AG04450 (cell line): Measurements from ENCODE around the gene LRRC4B. TPM values are rescaled to one million over a fixed set of nuclear protein-coding genes. Genes with fewer than 3 reads are reported as not detected.

Experiments
- CTCF ChIA-PET: fragments of 300-600, 350-600 bp; formaldehyde crosslinking; extraction: SDS; loops from one replicate; lab custom pipeline; 2022; ENCODE audit warnings: antibody characterized with exemption, inconsistent platforms; lab: Charles Lee
- POLR2A ChIA-PET: fragments of 350-600 bp; formaldehyde crosslinking; extraction: SDS; loops from one replicate; lab custom pipeline; 2021; ENCODE audit warnings: antibody characterized with exemption, inconsistent platforms; lab: Yijun Ruan, JAX
- DNase-seq: peaks from one replicate; pipeline ENCODE4 v3.0.0-alpha.2; 2011; ENCODE audit warnings: low read depth, low spot score
- H3K27ac ChIP-seq: one replicate; pipeline ENCODE4 v1.5.1; 2012; ENCODE audit warnings: low read depth, low read length, control low read depth
- H3K27me3 ChIP-seq: one replicate; pipeline ENCODE4 v1.6.0; 2012; ENCODE audit warnings: low read length; ENCODE audit not compliant: control insufficient read depth, insufficient read depth
- H3K4me3 ChIP-seq: 2 replicates; pipeline ENCODE4 v1.5.1; 2011; ENCODE audit warnings: mild to moderate bottlenecking, low read depth, low read length, control low read depth
- H3K9me3 ChIP-seq: 2 replicates; pipeline ENCODE4 v1.5.1; 2012; ENCODE audit warnings: low read length; ENCODE audit not compliant: control insufficient read depth, insufficient read depth
- CTCF ChIP-seq: IDR thresholded peaks from 2 replicates; pipeline ENCODE4 v1.5.1; 2011; ENCODE audit warnings: low read depth, low read length, control low read depth, inconsistent platforms
- polyA plus RNA-seq: library from polyadenylated mRNA; depleted of rRNA; stranded (reverse); fragments of >200 nt; gene quantifications from 2 replicates; pipeline ENCODE4 v1.2.3, GENCODE V29; 2011

The LRRC4B gene
- polyA plus RNA-seq, 1 experiment, result not detected

GRCh38 chr19:50550594-50550966, 17.7 kb downstream of the LRRC4B start:
- no peak for DNase-seq
- POLR2A ChIA-PET, result no interaction called here
- CTCF ChIA-PET, result no interaction called here
- Histone ChIP-seq H3K9me3 (no peaks in the 10 kb centered on the region), H3K27ac (no peak overlapping the region), H3K4me3 (no peak overlapping the region), H3K27me3 (peaks cover 19% of the 10 kb centered on the region)
- TF ChIP-seq CTCF, result no peak

GRCh38 chr19:50549927-50550593, 18.2 kb downstream of the LRRC4B start:
- no peaks in the 10 kb centered on the region for H3K9me3 ChIP-seq
- TF ChIP-seq CTCF, result no peak
- H3K27me3 ChIP-seq, result peaks cover 17% of the 10 kb centered on the region
- no peak for DNase-seq
- H3K27ac ChIP-seq, result no peak overlapping the region
- ChIA-PET CTCF (no interaction called here), POLR2A (no interaction called here)
- no peak overlapping the region for H3K4me3 ChIP-seq

- Histone ChIP-seq H3K9me3 (no peaks in the 10 kb centered on the region), H3K27ac (no peak overlapping the region), H3K4me3 (no peak overlapping the region), H3K27me3 (peaks cover 17% of the 10 kb centered on the region)
- no peak for DNase-seq
- ChIA-PET POLR2A (no interaction called here), CTCF (interaction anchor here (0.7 kb wide), 1 partner anchor 192 kb away, joined by 6 read pairs; no protein-coding TSS in a partner anchor)
- TF ChIP-seq CTCF, result no peak
Measured at GRCh38 chr19:50549059-50549926, 18.9 kb downstream of the LRRC4B start.

GRCh38 chr19:50548191-50549058, 19.8 kb downstream of the LRRC4B start:
- no peaks in the 10 kb centered on the region for H3K9me3 ChIP-seq
- no peak for DNase-seq
- H3K27ac ChIP-seq, result no peak overlapping the region
- H3K4me3 ChIP-seq, result no peak overlapping the region
- TF ChIP-seq CTCF, result no peak
- POLR2A ChIA-PET, result no interaction called here
- CTCF ChIA-PET, result no interaction called here
- H3K27me3 ChIP-seq, result peaks cover 17% of the 10 kb centered on the region
